ENCODE results near the gene MINAR1.

The MINAR1 gene

GRCh38 chr15:79472446-79472845 lies 40.3 kb downstream of the MINAR1 start:
- no peak for DNase-seq

DNA sequence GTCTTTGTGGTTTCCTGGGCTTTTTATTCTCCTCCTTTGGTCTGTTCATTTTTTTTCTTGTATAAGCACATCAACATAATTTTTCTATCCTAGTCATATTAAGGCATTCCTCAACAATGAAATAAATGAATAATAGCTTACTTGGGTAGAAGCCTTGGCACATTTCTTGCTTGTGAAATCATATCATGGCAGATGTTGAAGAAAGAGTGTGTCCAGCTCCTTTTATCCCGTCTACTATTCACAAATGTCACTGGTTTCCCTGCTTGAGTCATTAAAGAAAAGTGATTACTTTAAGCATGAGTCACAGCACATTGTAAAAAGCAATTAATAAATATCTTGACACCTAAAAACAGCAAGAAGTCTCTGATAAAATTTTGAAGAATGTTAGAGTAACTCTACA lies 42.1 kb downstream of the MINAR1 start:
- no peak for DNase-seq

DNA sequence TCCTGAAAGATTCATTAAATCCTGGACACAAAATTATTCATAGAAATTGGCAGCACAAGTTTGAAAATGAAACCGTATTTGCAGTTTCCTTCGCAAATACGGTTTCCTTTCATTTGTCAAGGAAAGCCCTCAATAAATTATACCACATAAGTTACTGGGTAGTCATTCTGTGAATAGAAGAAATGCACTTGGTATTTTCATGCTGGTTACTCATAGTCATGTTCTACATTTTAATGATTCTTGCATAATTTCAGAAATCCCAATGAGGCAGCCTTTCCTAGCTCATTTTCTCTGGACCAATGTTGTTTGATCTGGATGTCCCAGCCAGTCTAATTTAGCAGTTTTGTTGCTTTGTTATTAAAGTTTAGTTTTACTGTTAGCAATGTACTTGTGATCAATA lies 43.2 kb downstream of the MINAR1 start:
- DNase-seq, result no peak

- no peak for DNase-seq
These were observed 46.0 kb downstream of the MINAR1 start for GRCh38 chr15:79478108-79478507.

- DNase-seq, result no peak
These were observed 47.5 kb downstream of the MINAR1 start for GRCh38 chr15:79479616-79480015.

GRCh38 chr15:79481793-79482192 lies 49.7 kb downstream of the MINAR1 start:
- DNase-seq, result no peak

Data from stimulated activated naive CD4-positive, alpha-beta T cell (primary cell).